Psoas muscle (tissue), 8 donors: ENCODE measurements around the gene ACADS. TPM values are rescaled to one million over a fixed set of nuclear protein-coding genes. Genes with fewer than 3 reads are reported as not detected.

Source experiments
- ATAC-seq, 4 donors: fragments of 200-7000 bp; cut with Tn5 transposase; one replicate each; pipeline ENCODE4 v1.9.1; 2020; ENCODE audit warnings: moderate library complexity in 3 of 4, mild to moderate bottlenecking in 2 of 4
- DNase-seq, 2 donors: peaks; one replicate each; pipeline ENCODE4 v3.0.0-alpha.2; 2020
- H3K27ac ChIP-seq: fragments of 200-600 bp; one replicate; pipeline ENCODE4 v1.8.0; 2022
- H3K27me3 ChIP-seq, 3 donors: fragments of 200-600 bp in 1 of 3; one replicate each; pipeline versions ENCODE4 v1.6.1 to v1.8.0; 2013 to 2022; ENCODE audit warnings: low read length in 2 of 3, mild to moderate bottlenecking in 2 of 3, moderate library complexity in 1 of 3; ENCODE audit not compliant: insufficient read depth in 3 of 3
- H3K36me3 ChIP-seq, 2 donors: fragments of 200-600 bp in 1 of 2; one replicate each; pipeline versions ENCODE4 v1.6.1 to v1.8.0; 2013 to 2022; ENCODE audit warnings: low read depth in 1 of 2, mild to moderate bottlenecking in 1 of 2, moderate library complexity in 1 of 2; ENCODE audit not compliant: insufficient read depth in 1 of 2
- H3K4me1 ChIP-seq: fragments of 200-600 bp; one replicate; pipeline ENCODE4 v1.8.0; 2022
- H3K4me3 ChIP-seq: fragments of 200-600 bp; one replicate; pipeline ENCODE4 v1.8.0; 2022; ENCODE audit warnings: mild to moderate bottlenecking
- H3K9me3 ChIP-seq: fragments of 200-600 bp; one replicate; pipeline ENCODE4 v1.8.0; 2022
- whole genome bisulfite sequencing, 3 donors: extraction: QIAGEN DNeasy Blood & Tissue Kit; methylation state at CpG; one replicate each; pipeline versions ENCODE4 v1.1.6 to v1.1.7; 2013; 5-methylcytosine and 5-hydroxymethylcytosine counted together
- intact Hi-C, 2 donors: fragments of 100-400 bp; cut with DNase I; formaldehyde crosslinking; loops; one replicate each; pipeline versions ENCODE4 v1.11.0 to v1.14.2; 2022
- polyA plus RNA-seq, 3 donors: library from polyadenylated mRNA; stranded (reverse); fragments of 200-250 nt; gene quantifications; one replicate each; pipeline ENCODE4 v1.2.3, GENCODE V29; 2013
- total RNA-seq, 4 donors: library from RNA; stranded (reverse); fragmentation: NEBNext Ultra II Directional in 2 of 4; extraction: Animal tissue kit (Norgen Biotek cat#: 25700) in 2 of 4; gene quantifications; one replicate each; pipeline versions ENCODE4 v1.2.1 to v1.2.4, GENCODE V29; 2021 to 2023
- TF ChIP-seq, protein P1 (sequence below): fragments of 200-600 bp; IDR thresholded peaks from one replicate; pipeline ENCODE4 v1.8.0; 2022; ENCODE audit warnings: antibody characterized with exemption
- donor health status: healthy with polysubstance abuse.
- donor health status: DM: no; HTN: no; CAD: no; lungs with moderate emphysema.
- donor health status: Bipolar disorder and iron deficiency.
- donor health status: healthy.
- donor health status: DM: yes; HTN: yes; CAD: no.
- donor health status: DM: no; HTN: no; CAD: no.
- donor health status: DM: no; HTN: no; CAD: no.
- donor health status: DM: yes; HTN: yes; CAD: no.

The ACADS gene
- total and polyA plus RNA-seq, 7 donors: 81.9 to 120 (median 106) TPM

DNA sequence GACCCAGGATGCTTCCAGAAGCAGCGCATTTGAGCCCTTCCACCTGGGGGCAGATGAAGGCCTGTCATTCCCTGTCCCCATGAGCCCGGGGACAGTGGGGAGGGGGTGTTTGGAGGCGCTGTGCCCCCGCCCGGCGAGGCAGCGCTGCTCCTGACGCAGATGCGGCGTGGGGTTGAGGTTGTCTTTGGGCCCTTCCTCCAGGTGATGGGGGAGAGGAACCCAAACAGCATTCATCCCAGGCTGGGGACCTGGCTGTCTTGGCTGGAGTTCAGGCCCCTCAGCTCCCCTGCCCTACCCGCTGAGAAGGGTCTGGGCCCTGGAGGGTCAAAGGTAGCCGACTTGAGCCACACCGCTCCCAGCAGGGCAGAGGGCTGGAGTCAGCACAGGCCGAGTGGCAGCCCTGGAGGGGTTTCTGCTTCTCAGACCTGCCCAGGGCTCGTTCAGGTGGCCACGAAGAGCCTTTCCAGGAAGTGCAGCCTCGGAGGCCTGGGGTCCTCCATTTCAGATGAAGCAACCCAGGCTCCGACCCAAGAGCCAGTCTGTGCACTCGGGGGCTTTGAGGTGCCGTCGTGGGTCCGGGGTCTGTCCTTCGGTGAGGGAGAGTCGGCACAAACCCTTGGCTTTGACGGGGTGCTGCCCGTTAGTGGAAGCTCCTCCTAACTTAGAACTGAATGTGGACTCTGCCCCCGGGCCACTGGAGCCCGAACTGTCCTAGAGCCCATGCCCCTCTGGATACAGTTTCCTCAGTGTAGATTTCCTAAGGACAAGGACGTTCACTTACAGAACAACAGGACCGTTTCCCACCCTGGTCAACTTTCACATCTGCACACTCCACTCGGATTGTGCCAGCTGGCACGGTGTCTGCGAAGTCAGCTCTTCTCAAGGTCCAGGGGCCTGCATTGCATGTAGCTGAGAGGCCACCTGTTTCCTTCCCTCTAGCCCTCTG is 16.1 kb downstream of the ACADS start:
- WGBS, 3 donors: 46 to 51% (median 48%) methylated on average over 33 of the region's 33 CpGs
- intact Hi-C loops: no loop called here
- Histone ChIP-seq H3K4me3 (no peak overlapping the region), H3K4me1 (peaks cover 6% of the 10 kb centered on the region), H3K9me3 (no peaks in the 10 kb centered on the region), H3K27me3 (no peaks in the 10 kb centered on the region), H3K27ac (peak overlapping the region; percentile 32), H3K36me3 (peaks cover 0 to 26% of the 10 kb centered on the region in 2 donors)
- TF ChIP-seq, protein P1, sequence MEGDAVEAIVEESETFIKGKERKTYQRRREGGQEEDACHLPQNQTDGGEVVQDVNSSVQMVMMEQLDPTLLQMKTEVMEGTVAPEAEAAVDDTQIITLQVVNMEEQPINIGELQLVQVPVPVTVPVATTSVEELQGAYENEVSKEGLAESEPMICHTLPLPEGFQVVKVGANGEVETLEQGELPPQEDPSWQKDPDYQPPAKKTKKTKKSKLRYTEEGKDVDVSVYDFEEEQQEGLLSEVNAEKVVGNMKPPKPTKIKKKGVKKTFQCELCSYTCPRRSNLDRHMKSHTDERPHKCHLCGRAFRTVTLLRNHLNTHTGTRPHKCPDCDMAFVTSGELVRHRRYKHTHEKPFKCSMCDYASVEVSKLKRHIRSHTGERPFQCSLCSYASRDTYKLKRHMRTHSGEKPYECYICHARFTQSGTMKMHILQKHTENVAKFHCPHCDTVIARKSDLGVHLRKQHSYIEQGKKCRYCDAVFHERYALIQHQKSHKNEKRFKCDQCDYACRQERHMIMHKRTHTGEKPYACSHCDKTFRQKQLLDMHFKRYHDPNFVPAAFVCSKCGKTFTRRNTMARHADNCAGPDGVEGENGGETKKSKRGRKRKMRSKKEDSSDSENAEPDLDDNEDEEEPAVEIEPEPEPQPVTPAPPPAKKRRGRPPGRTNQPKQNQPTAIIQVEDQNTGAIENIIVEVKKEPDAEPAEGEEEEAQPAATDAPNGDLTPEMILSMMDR: no peak
- DNase-seq (peak; percentile 66 to 90), ATAC-seq (peak; percentile 78 to 87 (median 81))

DNA sequence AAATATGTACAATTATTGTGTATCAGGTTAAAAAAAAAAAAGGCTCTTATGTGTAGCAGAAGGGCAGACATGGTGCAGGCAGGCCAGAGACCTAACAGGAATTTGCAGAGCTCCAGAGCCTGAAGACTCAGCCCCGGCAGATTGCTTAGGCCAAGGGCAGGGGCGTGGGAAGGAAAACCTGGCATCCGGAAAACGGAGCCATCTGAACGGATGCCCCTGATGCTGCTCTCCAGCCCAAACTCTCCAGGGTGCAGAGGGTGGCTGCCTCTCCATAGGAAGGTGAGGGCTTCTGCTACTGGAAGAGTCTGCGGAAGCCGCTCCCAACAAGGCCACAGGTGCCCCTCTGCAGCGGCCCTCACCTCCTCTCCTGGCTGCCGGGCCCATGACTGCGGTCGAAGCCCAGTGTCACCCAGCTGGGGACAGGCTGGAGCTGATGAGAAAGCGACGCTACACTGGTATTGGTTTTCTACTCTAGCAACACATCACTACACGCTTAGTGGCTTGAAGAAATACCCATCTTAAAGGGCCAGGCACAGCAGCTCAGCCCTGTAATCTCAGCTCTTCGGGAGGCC is 19.4 kb downstream of the ACADS start:
- 87 to 90% (median 87%) methylated on average over 15 of the region's 15 CpGs for WGBS, 3 donors
- DNase-seq: no peak
- ATAC-seq: no peak
- H3K36me3 ChIP-seq: no peaks in the 10 kb centered on the region
- intact Hi-C loops: no loop called here
- peaks cover 6% of the 10 kb centered on the region for H3K4me1 ChIP-seq
- H3K4me3 ChIP-seq: no peak overlapping the region
- H3K27ac ChIP-seq: no peak overlapping the region
- H3K27me3 ChIP-seq: no peaks in the 10 kb centered on the region
- TF ChIP-seq, protein P1: no peak
- no peaks in the 10 kb centered on the region for H3K9me3 ChIP-seq

DNA sequence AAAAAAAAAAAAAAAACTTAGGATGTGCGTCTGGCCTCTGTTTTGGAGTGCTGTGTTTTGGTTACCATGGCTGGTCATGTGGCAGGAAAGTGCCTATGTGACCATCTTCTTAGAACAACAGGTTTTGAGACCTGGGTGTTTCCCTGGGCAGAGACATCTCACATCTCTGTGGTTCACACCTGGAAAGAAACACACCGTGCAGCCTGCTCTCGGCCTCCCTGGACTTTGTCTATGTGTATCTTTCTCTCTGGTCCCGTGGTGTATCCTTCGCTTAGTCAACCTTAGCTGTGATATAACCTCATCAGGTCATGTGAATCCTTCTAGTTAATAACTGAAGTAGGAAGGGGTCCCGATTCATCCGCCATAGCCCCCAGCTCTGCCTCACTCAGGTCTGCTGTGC is 22.6 kb downstream of the ACADS start:
- TF ChIP-seq, protein P1: no peak
- H3K9me3 ChIP-seq: no peaks in the 10 kb centered on the region
- H3K27ac ChIP-seq: no peak overlapping the region
- no peak overlapping the region for H3K4me3 ChIP-seq
- H3K27me3 ChIP-seq: no peaks in the 10 kb centered on the region
- no peaks in the 10 kb centered on the region for H3K4me1 ChIP-seq
- DNase-seq: no peak
- intact Hi-C loops: no loop called here
- ATAC-seq: no peak
- H3K36me3 ChIP-seq: no peaks in the 10 kb centered on the region
- 85 to 87% (median 86%) methylated on average over 7 of the region's 7 CpGs for WGBS, 3 donors

DNA sequence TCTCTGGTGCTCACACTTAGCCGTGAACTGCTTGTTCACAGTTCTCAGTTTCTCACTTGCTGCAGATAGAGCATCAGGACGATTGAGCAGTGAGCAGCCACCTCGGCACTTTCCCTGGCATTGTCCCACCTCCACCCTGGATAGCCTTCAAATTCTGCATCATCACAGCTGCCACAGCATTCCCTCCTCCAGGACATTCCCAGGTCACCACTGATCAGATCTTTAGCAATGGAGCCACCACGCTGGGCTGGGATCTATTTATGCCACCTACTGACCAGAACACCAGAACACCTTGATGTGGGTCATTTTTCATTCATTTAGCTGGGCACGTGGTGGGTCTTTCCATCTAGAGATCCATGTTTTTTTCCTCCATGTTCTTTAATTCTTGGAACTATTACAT is 23.6 kb downstream of the ACADS start:
- ATAC-seq: peak; percentile 31 to 53 (median 42)
- intact Hi-C loops: no loop called here
- Histone ChIP-seq H3K9me3 (no peaks in the 10 kb centered on the region), H3K4me1 (no peaks in the 10 kb centered on the region), H3K27me3 (no peaks in the 10 kb centered on the region), H3K36me3 (no peaks in the 10 kb centered on the region), H3K4me3 (no peak overlapping the region), H3K27ac (no peak overlapping the region)
- TF ChIP-seq, protein P1: no peak
- 43 to 57% (median 44%) methylated on average over 5 of the region's 5 CpGs for WGBS, 3 donors
- no peak for DNase-seq
